ENCODE results near the gene CBX4. TPM values are rescaled to one million over a fixed set of nuclear protein-coding genes. Genes with fewer than 3 reads are reported as not detected.

Gene CBX4
- total and polyA plus RNA-seq, 7 donors, result 3.5 to 14.2 (median 7.6) TPM

- Histone ChIP-seq H3K4me1 (peaks cover 0 to 55% (median 52%) of the 10 kb centered on the region in 4 donors), H3K9me3 (no peaks in the 10 kb centered on the region), H3K27me3 (peaks cover 81 to 100% (median 93%) of the 10 kb centered on the region in 3 donors), H3K4me3 (peak overlapping the region in 3 of 4 donors; percentile 10 to 37 (median 12)), H3K27ac (no peak overlapping the region), H3K36me3 (no peaks in the 10 kb centered on the region)
- intact Hi-C loops (cut with DNase I), result loop anchor here (2.0 kb wide), 1 partner anchor 28 kb away; the partner anchor contains the start of gene CBX4
- no peak for TF ChIP-seq POLR2A (IDR thresholded peaks at IDR 0.05)
- no peak for TF ChIP-seq POLR2AphosphoS5 (IDR thresholded peaks at IDR 0.05)
- WGBS, 2 donors, result 1% methylated on average over 79 of the region's 79 CpGs
- peak; percentile 82 for DNase-seq
Measured at GRCh38 chr17:79810130-79811010, 28.9 kb downstream of the CBX4 start.

DNA sequence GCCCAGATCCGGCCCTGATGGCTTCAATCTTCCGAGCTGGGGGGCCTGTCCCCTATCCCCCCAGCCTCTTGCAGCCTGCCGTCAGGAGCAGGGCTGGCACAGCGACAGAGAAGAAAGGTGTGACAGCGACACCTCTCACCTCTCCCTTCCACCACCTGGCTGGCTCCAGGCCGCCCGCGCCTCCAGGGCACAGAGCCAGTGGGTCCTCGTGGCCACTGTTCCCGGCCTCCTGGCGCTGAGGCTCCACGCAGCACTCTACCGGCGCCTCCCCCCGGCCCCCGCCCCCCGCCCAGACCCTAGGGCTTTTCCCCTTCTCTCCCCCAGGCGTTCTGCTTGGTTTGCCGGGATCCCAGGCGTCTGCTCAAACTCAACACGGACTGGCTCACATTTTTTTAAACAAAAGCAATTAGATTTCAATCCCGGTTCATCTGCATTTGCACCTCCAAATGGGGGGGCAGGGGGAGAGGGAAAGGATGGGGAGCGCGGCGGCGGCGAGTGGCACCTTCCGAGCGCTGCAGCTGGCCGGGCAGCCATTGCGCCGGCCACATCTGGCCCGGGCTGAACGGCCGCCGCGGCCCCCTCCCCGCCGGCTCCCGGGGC, 29.6 kb downstream of the CBX4 start:
- WGBS, 2 donors, result 1 to 3% methylated on average over 40 of the region's 40 CpGs
- peak; percentile 66 for DNase-seq
- Histone ChIP-seq H3K36me3 (no peaks in the 10 kb centered on the region), H3K9me3 (no peaks in the 10 kb centered on the region), H3K27me3 (peaks cover 81 to 100% (median 93%) of the 10 kb centered on the region in 3 donors), H3K27ac (no peak overlapping the region), H3K4me1 (peaks cover 0 to 48% (median 45%) of the 10 kb centered on the region in 4 donors), H3K4me3 (peak overlapping the region in 2 of 4 donors; percentile 10 to 37)
- TF ChIP-seq POLR2AphosphoS5 (IDR thresholded peaks at IDR 0.05) (peak in 2 of 4 donors; percentile 19 to 44), POLR2A (IDR thresholded peaks at IDR 0.05) (no peak)
- intact Hi-C loops (cut with DNase I), result loop anchor here (2.0 kb wide), 1 partner anchor 29 kb away; the partner anchor contains the start of gene CBX4

DNA sequence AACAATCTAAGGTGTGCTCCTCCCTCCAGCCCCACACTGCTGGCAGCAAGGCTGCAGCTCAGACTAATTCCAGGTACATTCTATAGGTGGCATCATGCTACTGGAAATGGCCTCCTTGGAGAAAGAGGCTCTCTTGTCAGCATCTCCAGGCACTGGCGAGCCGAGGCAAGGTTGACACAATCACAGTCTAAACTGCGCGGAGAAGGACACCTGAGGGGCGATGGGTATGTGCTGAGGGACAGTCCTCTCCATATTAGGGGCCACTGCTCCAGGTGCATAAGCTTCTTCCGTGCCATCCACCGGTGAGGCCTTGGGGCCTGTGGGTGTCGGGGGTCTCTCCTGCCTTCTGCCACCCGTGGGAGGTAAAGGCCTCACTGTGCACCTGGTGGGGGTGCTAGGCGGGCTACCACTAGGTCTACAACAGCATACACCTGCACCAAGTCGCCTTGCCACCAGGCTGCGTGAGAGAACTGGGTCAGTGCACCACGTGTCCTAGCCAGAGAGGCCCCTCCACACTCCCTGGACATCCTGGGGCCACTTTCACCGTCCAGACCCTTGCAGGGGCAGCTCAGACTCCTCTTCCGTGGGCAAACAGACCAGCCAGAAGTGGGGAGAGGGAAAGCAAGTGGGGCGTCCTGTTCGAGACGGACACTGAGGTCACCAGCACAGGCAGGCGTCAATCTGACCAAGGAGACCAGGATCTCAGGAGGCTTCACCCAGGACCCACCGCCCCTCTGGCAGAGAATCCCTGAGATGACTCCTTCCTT, 30.3 kb downstream of the CBX4 start:
- Histone ChIP-seq H3K4me3 (no peak overlapping the region), H3K36me3 (no peaks in the 10 kb centered on the region), H3K27me3 (peaks cover 81 to 100% (median 93%) of the 10 kb centered on the region in 3 donors), H3K27ac (no peak overlapping the region), H3K4me1 (peaks cover 0 to 48% (median 44%) of the 10 kb centered on the region in 4 donors), H3K9me3 (no peaks in the 10 kb centered on the region)
- 11 to 22% methylated on average over 20 of the region's 20 CpGs for WGBS, 2 donors
- TF ChIP-seq EP300 (IDR thresholded peaks at IDR 0.05) (no peak), POLR2AphosphoS5 (IDR thresholded peaks at IDR 0.05) (no peak), CTCF (IDR thresholded peaks at IDR 0.05) (no peak), POLR2A (IDR thresholded peaks at IDR 0.05) (no peak)
- no peak for DNase-seq
- intact Hi-C loops (cut with DNase I), result no loop called here

DNA sequence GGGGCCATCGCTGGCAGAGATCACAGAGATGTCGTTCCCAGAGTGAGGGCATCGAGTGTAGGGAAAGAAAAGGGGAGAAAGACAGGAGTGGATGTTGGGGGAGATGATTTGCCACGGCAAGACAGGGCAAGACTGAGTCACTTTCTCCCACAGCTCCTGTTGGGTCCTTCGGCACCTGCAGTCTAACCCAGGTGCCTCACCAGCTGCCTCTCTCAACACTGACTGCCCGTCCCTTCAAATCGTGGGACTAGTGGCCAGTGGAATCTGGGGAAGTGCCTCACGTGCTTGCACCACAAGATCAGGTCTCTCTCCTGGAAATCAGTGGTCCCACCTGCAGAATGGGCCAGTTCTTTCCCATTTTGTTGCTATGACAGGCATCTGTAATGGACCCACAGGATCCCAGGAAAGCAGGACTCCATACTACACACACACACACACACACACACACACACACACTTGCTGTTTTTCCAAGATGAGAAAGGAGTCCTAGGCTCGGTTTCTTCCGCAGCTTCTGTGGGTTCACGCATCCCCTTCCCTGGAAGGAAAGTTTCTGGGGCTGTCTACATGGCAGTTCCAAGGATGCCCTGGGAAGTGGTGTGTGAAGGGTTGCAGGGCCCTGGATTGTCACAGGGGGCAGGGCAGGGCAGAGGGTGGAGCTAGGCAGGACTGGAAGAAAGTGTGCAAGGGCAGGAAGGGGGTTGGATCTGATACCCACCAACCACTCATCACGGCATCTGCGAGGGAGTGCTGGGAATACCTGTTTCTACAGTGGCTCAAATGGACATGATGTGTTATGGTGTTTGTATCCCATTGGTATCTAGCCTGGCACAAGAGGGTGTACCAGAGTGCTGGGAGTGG, 32.1 kb downstream of the CBX4 start:
- intact Hi-C loops (cut with DNase I), result no loop called here
- TF ChIP-seq POLR2A (IDR thresholded peaks at IDR 0.05) (no peak), CTCF (IDR thresholded peaks at IDR 0.05) (no peak), POLR2AphosphoS5 (IDR thresholded peaks at IDR 0.05) (no peak), EP300 (IDR thresholded peaks at IDR 0.05) (no peak)
- Histone ChIP-seq H3K9me3 (no peaks in the 10 kb centered on the region), H3K4me1 (peaks cover 0 to 46% (median 35%) of the 10 kb centered on the region in 4 donors), H3K4me3 (no peak overlapping the region), H3K27ac (no peak overlapping the region), H3K36me3 (no peaks in the 10 kb centered on the region), H3K27me3 (peaks cover 83 to 100% (median 95%) of the 10 kb centered on the region in 3 donors)
- 36 to 46% methylated on average over 13 of the region's 13 CpGs for WGBS, 2 donors
- DNase-seq, result no peak

DNA sequence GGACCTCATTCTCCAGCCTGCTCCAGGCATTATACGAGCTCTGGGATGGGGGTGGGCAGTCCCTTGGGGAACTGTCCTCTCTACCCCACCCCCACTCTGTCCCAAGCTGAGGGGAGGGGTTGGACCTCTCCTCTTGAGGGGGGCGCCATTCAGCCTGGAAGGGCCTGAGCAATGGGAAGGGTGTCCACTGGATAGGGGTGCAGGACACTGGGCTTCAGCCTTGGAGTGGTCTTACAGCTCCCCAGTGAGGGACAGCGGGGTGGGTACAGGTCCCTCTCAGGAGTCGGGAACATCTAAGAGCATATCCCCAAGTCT, 32.8 kb downstream of the CBX4 start:
- Histone ChIP-seq H3K9me3 (no peaks in the 10 kb centered on the region), H3K4me3 (no peak overlapping the region), H3K4me1 (peaks cover 0 to 43% (median 30%) of the 10 kb centered on the region in 4 donors), H3K36me3 (no peaks in the 10 kb centered on the region), H3K27me3 (peaks cover 83 to 100% (median 95%) of the 10 kb centered on the region in 3 donors), H3K27ac (no peak overlapping the region)
- intact Hi-C loops (cut with DNase I), result no loop called here
- 36 to 61% methylated on average over 4 of the region's 4 CpGs for WGBS, 2 donors
- DNase-seq, result no peak
- TF ChIP-seq POLR2AphosphoS5 (IDR thresholded peaks at IDR 0.05), result no peak
- no peak for TF ChIP-seq CTCF (IDR thresholded peaks at IDR 0.05)
- no peak for TF ChIP-seq POLR2A (IDR thresholded peaks at IDR 0.05)
- no peak for TF ChIP-seq EP300 (IDR thresholded peaks at IDR 0.05)
